CD14-positive monocyte (primary cell): ENCODE results near the gene DHRS12. TPM values are rescaled to one million over a fixed set of nuclear protein-coding genes. Genes with fewer than 3 reads are reported as not detected.

Experiments
- DNase-seq, 3 donors: peaks; one replicate each; pipeline ENCODE4 v3.0.0-alpha.2; 2011 to 2022
- H2AFZ ChIP-seq: 2 replicates; pipeline ENCODE4 v1.6.0; 2012; ENCODE audit warnings: mild to moderate bottlenecking, low read depth, low read length, inconsistent platforms; ENCODE audit not compliant: insufficient read depth, poor library complexity, severe bottlenecking
- H3K27ac ChIP-seq, 2 donors: 1 replicate in 1 of 2; 2 replicates in 1 of 2; pipeline ENCODE4 v1.5.1; 2012 to 2013; ENCODE audit warnings: low read length in 2 of 2, control low read depth in 1 of 2, inconsistent platforms in 1 of 2, low read depth in 1 of 2, mild to moderate bottlenecking in 1 of 2
- H3K27me3 ChIP-seq, 2 donors: one replicate each; pipeline versions ENCODE4 v1.6.0 to v1.6.1; 2011 to 2013; ENCODE audit warnings: low read length in 2 of 2; ENCODE audit not compliant: control insufficient read depth in 2 of 2, insufficient read depth in 2 of 2
- H3K36me3 ChIP-seq, 2 donors: replicated peaks in 1 of 2; 1 replicate in 1 of 2; 2 replicates in 1 of 2; pipeline versions ENCODE4 v1.5.1 to v1.6.1; 2012 to 2013; ENCODE audit warnings: low read length in 2 of 2, control low read depth in 1 of 2, inconsistent platforms in 1 of 2, mild to moderate bottlenecking in 1 of 2; ENCODE audit not compliant: insufficient read depth in 2 of 2, control insufficient read depth in 1 of 2
- H3K4me1 ChIP-seq, 2 donors: 1 replicate in 1 of 2; 2 replicates in 1 of 2; pipeline versions ENCODE4 v1.5.1 to v1.6.1; 2012 to 2013; ENCODE audit warnings: low read length in 2 of 2, control low read depth in 1 of 2, inconsistent platforms in 1 of 2, mild to moderate bottlenecking in 1 of 2, moderate library complexity in 1 of 2; ENCODE audit not compliant: insufficient read depth in 2 of 2, control insufficient read depth in 1 of 2
- H3K4me2 ChIP-seq: replicated peaks from 2 replicates; pipeline ENCODE3; 2012; ENCODE audit warnings: low read length, moderate library complexity, mild to moderate bottlenecking; ENCODE audit not compliant: poor library complexity, severe bottlenecking; ENCODE audit errors: extremely low read depth
- H3K4me3 ChIP-seq, 3 experiments: fragments of 200-600 bp in 1 of 3; sonication (generic) in 1 of 3; replicated peaks in 1 of 3; 1 replicate in 2 of 3; 2 replicates in 1 of 3; pipeline ENCODE4 v1.5.1; 2011 to 2013; ENCODE audit warnings: low read length in 3 of 3, mild to moderate bottlenecking in 3 of 3, control low read depth in 2 of 3, low read depth in 2 of 3, inconsistent platforms in 1 of 3, moderate library complexity in 1 of 3
- H3K79me2 ChIP-seq: 2 replicates; pipeline ENCODE4 v1.6.0; 2012; ENCODE audit warnings: mild to moderate bottlenecking, control low read depth, inconsistent platforms, low read length, moderate library complexity; ENCODE audit not compliant: insufficient read depth
- H3K9ac ChIP-seq: 2 replicates; pipeline ENCODE4 v1.6.0; 2017; ENCODE audit warnings: low read length, mild to moderate bottlenecking; ENCODE audit not compliant: insufficient read depth, poor library complexity, severe bottlenecking
- H3K9me3 ChIP-seq, 2 donors: replicated peaks in 1 of 2; 1 replicate in 1 of 2; 2 replicates in 1 of 2; pipeline versions ENCODE4 v1.5.1 to v1.6.1; 2012 to 2013; ENCODE audit warnings: low read length in 2 of 2, control low read depth in 1 of 2; ENCODE audit not compliant: control insufficient read depth in 1 of 2, insufficient read depth in 1 of 2
- H4K20me1 ChIP-seq: 2 replicates; pipeline ENCODE4 v1.6.0; 2012; ENCODE audit warnings: mild to moderate bottlenecking, low read length, control low read depth, moderate library complexity; ENCODE audit not compliant: insufficient read depth
- H3K27ac Mint-ChIP-seq, 7 donors: one replicate each; pipeline ENCODE4 v1.8.0; 2020; ENCODE audit warnings: mild to moderate bottlenecking in 7 of 7, mixed read lengths in 7 of 7, moderate library complexity in 6 of 7, inconsistent platforms in 2 of 7
- H3K27me3 Mint-ChIP-seq, 3 donors: one replicate each; pipeline ENCODE4 v1.8.0; 2021 to 2022; ENCODE audit warnings: low read depth in 3 of 3, mild to moderate bottlenecking in 3 of 3, mixed read lengths in 3 of 3, moderate library complexity in 3 of 3, inconsistent platforms in 1 of 3
- H3K36me3 Mint-ChIP-seq, 2 donors: one replicate each; pipeline ENCODE4 v1.8.0; 2020; ENCODE audit warnings: mixed read lengths in 2 of 2, inconsistent platforms in 1 of 2, mild to moderate bottlenecking in 1 of 2
- H3K4me1 Mint-ChIP-seq: one replicate; pipeline ENCODE4 v1.8.0; 2020; ENCODE audit warnings: mild to moderate bottlenecking, mixed read lengths
- H3K4me3 Mint-ChIP-seq, 2 donors: one replicate each; pipeline ENCODE4 v1.8.0; 2020; ENCODE audit warnings: mild to moderate bottlenecking in 2 of 2, mixed read lengths in 2 of 2, moderate library complexity in 1 of 2
- H3K9me3 Mint-ChIP-seq, 7 donors: one replicate each; pipeline ENCODE4 v1.8.0; 2020 to 2022; ENCODE audit warnings: mixed read lengths in 7 of 7, mild to moderate bottlenecking in 6 of 7, moderate library complexity in 6 of 7, inconsistent platforms in 2 of 7
- WGBS: methylation state at CpG from one replicate; pipeline ENCODE4 v1.1.5; 2013; ENCODE audit warnings: missing lambda C conversion rate; ENCODE audit not compliant: insufficient coverage; 5-methylcytosine and 5-hydroxymethylcytosine counted together
- intact Hi-C, 2 donors: fragments of 100-400 bp; cut with micrococcal nuclease; formaldehyde crosslinking; loops; one replicate each; pipeline versions ENCODE4 v1.15.0 to v1.15.1; 2023
- polyA plus RNA-seq, 3 donors: library from polyadenylated mRNA; depleted of rRNA in 1 of 3; unstranded in 2 of 3; stranded (reverse) in 1 of 3; fragments of 300-500 nt in 2 of 3; fragments of >200 nt in 1 of 3; fragmentation: Illumina TruSeq in 2 of 3; gene quantifications; 1 replicate in 2 of 3; 2 replicates in 1 of 3; pipeline ENCODE4 v1.2.3, GENCODE V29; 2012 to 2021
- TF ChIP-seq, protein P1 (sequence below): fragments of 200-600 bp; IDR thresholded peaks from one replicate; pipeline ENCODE4 v1.8.0; 2022; ENCODE audit warnings: antibody characterized with exemption, mild to moderate bottlenecking

Gene DHRS12
- polyA plus RNA-seq, 3 donors, result 7.6 to 20.2 (median 20.0) TPM

DNA sequence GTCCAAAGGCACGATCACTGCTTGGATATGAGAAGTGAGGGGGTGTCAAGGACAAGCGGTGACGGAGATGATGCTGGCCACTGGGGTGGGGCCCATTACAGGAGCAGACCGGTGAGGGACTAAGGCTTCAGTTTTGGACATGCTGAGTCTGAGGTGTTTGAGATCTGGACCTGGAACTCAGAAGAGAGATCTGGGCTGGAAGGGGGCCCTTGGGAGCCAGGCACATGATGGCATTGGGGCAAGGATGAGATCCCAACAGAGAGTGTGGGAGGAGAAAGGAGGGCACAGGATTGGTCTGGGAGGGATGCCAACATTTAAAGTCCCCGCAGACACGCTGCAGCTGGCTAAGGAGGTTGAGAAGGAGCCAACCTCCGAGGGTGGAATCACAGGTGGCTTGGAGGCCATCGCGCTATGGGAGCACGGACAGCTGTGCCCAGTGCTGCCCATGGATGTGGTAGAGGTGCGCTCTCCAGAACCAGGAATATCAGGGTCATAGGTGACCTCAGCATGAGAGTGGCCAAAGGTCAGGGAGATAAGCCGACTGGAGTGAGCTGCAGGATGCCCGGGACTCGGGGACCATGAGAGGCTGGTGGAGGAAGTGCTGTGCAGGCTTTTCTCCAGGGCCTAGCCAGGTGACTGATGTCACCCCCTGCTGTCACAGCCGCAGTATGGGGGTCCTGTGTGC lies 21.8 kb downstream of the DHRS12 start:
- Histone ChIP-seq H4K20me1 (no peaks in the 10 kb centered on the region), H3K4me1 (peaks cover 0 to 7% of the 10 kb centered on the region in 2 donors), H3K4me3 (no peak overlapping the region), H2AFZ (no peak overlapping the region), H3K27ac (no peak overlapping the region), H3K9me3 (no peaks in the 10 kb centered on the region), H3K9ac (no peak overlapping the region), H3K4me2 (no peak overlapping the region), H3K27me3 (peaks cover 0 to 11% of the 10 kb centered on the region in 2 donors), H3K79me2 (no peaks in the 10 kb centered on the region), H3K36me3 (no peaks in the 10 kb centered on the region)
- Mint-ChIP-seq H3K27ac (no peak overlapping the region), H3K27me3 (peaks cover 6 to 18% (median 13%) of the 10 kb centered on the region in 3 donors), H3K9me3 (peaks cover 0 to under 1% (median 0%) of the 10 kb centered on the region in 7 donors), H3K4me1 (peaks cover 13% of the 10 kb centered on the region), H3K36me3 (peaks cover 0 to 7% of the 10 kb centered on the region in 2 donors), H3K4me3 (no peak overlapping the region)
- 98% methylated on average over 14 of the region's 15 CpGs for WGBS
- no peak for DNase-seq
- intact Hi-C loops, result no loop called here
- TF ChIP-seq, protein P1, sequence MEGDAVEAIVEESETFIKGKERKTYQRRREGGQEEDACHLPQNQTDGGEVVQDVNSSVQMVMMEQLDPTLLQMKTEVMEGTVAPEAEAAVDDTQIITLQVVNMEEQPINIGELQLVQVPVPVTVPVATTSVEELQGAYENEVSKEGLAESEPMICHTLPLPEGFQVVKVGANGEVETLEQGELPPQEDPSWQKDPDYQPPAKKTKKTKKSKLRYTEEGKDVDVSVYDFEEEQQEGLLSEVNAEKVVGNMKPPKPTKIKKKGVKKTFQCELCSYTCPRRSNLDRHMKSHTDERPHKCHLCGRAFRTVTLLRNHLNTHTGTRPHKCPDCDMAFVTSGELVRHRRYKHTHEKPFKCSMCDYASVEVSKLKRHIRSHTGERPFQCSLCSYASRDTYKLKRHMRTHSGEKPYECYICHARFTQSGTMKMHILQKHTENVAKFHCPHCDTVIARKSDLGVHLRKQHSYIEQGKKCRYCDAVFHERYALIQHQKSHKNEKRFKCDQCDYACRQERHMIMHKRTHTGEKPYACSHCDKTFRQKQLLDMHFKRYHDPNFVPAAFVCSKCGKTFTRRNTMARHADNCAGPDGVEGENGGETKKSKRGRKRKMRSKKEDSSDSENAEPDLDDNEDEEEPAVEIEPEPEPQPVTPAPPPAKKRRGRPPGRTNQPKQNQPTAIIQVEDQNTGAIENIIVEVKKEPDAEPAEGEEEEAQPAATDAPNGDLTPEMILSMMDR, result no peak

DNA sequence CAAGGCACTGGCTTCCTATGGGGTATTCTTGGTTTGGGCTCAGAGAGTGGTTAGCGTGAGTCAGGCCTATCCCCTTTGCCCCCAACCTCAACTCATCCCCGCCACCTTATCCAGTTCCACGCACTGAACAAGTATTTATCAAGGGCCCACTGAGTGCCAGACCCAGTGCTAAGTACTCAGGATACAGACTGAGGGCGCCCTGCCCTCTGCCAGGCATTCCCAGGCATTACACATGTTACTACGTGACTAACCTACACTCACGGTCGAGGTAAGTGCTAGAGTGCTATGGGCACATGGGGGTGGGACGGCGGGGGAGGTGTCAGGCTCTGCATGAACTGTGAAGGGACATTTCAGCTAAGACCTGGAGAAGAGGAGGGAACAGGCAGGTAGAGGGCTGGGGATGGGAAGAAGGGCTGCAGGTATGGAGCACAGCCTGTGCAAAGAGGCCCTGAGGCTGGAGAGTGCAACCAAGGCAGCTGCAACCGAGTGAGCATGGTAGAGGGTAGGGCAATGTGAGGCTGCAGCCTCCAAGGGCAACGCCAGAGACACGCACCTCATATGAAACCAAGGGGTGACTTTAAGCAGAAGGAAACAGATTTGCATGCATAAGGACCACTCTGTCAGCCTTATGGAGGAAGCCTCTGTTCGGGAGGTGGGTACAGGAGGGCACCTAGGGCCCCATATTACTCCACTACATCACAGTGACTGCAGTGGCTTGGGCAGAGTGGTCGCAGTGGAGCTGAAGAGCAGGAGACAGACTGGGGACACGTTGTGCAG lies 22.5 kb downstream of the DHRS12 start:
- Histone ChIP-seq H3K4me3 (no peak overlapping the region), H3K9me3 (no peaks in the 10 kb centered on the region), H3K4me1 (peaks cover 0 to 7% of the 10 kb centered on the region in 2 donors), H3K27ac (no peak overlapping the region), H3K27me3 (peaks cover 0 to 13% of the 10 kb centered on the region in 2 donors), H3K9ac (no peak overlapping the region), H3K79me2 (no peaks in the 10 kb centered on the region), H3K36me3 (no peaks in the 10 kb centered on the region), H4K20me1 (no peaks in the 10 kb centered on the region), H2AFZ (no peak overlapping the region), H3K4me2 (no peak overlapping the region)
- Mint-ChIP-seq H3K9me3 (peaks cover 0 to 3% (median 0%) of the 10 kb centered on the region in 7 donors), H3K4me1 (peaks cover 13% of the 10 kb centered on the region), H3K27ac (no peak overlapping the region), H3K36me3 (peaks cover 0 to 7% of the 10 kb centered on the region in 2 donors), H3K4me3 (no peak overlapping the region), H3K27me3 (peaks cover 8 to 25% (median 18%) of the 10 kb centered on the region in 3 donors)
- TF ChIP-seq, protein P1, result no peak
- 83% methylated on average over 8 of the region's 15 CpGs for WGBS
- intact Hi-C loops, result no loop called here
- no peak for DNase-seq
